GM19025 (cell line): Measurements from ENCODE around the gene KL.

Experiments used
- ATAC-seq: cut with Tn5 transposase; IDR thresholded peaks from one replicate; pipeline ENCODE4 v1.9.1; 2021; ENCODE audit warnings: mild to moderate bottlenecking, low read depth, moderate library complexity; ENCODE audit not compliant: unreplicated experiment

Gene KL

DNA sequence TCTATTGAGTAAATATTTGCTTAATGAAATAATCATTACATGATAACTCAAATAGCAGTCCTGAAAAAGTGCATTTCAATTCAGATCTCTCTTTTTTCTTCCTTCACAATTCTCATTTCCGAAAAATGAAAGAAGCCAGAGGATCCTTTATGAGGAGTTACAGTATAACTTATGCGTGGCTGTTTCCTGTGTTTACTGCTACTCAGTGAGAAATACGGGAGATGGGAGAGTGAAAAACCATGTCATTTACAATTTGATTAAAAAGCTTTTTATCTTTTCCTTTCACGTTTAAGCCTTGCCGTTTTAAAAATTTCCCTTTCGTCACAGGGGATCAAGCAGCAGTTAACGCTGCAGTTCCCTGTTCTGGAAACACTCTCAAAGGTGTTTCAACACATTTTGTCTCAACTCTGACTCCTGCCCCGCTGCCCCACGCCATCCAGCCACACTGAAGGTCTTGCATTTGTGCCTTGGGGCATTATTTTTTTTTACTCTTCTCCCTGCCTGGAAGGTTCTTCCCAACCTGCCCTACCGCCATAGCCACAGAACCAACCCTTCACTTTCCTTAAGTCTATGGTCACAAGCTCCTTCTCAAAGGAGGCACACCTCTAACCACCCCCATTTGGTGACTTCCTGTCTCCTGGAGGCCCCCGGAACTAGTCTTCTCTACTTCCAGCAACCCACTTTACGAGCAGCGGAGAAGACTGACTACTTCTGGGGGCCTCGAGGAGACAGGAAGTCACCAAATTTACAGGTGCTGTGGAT is 17.0 kb downstream of the KL start:
- no peak for ATAC-seq

- no peak for ATAC-seq
Observed at GRCh38 chr13:33033986-33034385, 17.8 kb downstream of the KL start.

GRCh38 chr13:33034882-33035520 is 18.8 kb downstream of the KL start:
- no peak for ATAC-seq

- ATAC-seq: no peak
Observed at GRCh38 chr13:33037673-33038072, 21.4 kb downstream of the KL start.

GRCh38 chr13:33040090-33040489 is 23.9 kb downstream of the KL start:
- no peak for ATAC-seq

GRCh38 chr13:33045851-33046592 is 29.8 kb downstream of the KL start:
- ATAC-seq: no peak

DNA sequence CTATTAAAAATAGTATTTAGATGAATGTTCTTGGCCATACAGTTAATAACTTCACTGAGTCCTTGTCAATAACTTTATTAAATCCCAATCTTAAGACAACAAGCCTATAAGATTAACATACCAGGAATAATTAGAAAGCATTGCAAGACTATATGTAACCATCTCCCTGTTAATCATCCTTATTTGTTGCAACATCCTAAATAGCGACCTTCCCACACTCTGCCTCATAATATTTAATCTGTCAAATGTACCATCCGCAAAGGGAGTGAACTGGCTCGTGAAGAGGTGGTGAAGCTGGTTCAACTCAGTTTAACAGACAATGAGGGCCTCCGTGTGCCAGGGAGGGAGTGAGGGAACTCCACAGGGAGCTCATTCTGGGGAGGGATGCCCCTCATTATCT is 33.9 kb downstream of the KL start:
- ATAC-seq: no peak

DNA sequence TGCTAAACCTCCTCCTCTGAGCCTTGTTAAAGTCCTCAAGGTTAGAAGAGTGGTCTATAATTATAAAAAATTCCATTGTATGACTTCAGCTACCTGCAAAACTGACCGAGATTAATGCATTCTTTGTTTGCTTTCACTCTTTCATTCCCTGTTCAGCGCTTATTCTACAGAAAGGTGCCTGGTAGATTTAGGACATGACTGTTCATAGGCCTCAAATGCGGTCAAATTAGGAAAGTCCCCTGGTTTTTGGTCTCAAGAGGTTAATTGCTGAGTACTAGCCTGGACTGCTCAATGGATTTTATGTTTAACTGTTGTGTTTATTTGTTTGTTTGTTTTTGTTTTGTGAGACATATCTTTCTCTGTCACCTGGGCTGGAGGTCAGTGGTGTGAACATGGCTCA is 35.4 kb downstream of the KL start:
- peak; percentile 82 for ATAC-seq

DNA sequence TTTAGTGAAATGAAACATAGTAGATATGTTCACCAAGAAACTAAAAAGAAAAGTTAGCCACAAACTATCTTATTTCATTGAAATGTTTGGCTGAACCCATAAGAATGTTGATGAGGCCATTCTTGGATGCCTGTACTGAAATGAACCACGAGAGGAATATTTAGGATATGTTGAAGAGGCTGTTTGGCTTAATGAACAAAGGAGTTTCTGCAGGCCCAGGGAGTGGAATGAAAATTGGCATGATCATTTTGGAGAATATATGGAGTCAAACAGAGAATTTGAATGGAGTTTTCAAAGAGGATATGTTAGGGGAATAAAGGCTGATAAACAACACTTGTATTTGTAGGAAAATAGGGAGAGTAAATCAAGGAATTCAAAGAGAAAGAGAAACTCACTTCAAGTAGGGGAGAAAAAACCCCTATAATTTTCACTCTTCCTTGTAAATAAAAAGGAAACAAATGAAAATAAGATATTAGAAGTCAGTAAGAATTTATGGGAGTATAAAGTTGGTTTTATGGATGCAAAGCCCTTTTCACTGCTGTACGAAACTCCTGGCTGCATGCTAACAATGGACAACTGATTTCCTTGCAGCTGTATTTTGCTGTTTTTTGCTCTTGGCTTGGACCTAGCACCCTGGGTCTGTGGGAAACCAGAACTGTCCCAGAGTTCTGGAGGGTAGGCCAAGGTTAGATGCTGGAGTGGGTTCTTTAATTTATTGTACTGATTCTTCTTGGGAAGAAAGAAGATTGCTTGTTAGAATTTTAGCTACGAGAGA is 36.5 kb downstream of the KL start:
- no peak for ATAC-seq

DNA sequence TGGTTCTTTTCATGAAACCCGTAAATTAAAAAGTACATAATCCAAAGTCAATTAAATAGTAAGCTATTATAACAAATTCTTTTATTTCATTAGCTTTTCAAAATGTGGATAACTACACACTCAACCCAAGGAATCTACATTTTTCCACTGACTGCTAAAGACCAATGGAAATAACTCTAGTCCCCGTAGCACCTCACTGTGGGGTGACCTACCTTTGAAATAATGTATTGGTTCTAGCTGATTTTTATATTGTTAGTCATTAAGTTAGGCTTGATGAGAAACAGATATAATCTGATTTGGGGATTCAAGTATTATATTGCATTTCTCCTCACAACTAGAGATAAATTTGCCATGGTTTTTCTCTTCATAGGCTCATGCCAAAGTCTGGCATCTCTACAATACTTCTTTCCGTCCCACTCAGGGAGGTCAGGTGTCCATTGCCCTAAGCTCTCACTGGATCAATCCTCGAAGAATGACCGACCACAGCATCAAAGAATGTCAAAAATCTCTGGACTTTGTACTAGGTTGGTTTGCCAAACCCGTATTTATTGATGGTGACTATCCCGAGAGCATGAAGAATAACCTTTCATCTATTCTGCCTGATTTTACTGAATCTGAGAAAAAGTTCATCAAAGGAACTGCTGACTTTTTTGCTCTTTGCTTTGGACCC is 37.3 kb downstream of the KL start:
- ATAC-seq: no peak

- no peak for ATAC-seq
Observed at GRCh38 chr13:33057019-33057780, 41.0 kb downstream of the KL start.

GRCh38 chr13:33058776-33059327 is 42.6 kb downstream of the KL start:
- no peak for ATAC-seq

DNA sequence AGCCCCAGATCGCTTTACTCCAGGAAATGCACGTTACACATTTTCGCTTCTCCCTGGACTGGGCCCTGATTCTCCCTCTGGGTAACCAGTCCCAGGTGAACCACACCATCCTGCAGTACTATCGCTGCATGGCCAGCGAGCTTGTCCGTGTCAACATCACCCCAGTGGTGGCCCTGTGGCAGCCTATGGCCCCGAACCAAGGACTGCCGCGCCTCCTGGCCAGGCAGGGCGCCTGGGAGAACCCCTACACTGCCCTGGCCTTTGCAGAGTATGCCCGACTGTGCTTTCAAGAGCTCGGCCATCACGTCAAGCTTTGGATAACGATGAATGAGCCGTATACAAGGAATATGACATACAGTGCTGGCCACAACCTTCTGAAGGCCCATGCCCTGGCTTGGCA is 44.6 kb downstream of the KL start:
- ATAC-seq: no peak

DNA sequence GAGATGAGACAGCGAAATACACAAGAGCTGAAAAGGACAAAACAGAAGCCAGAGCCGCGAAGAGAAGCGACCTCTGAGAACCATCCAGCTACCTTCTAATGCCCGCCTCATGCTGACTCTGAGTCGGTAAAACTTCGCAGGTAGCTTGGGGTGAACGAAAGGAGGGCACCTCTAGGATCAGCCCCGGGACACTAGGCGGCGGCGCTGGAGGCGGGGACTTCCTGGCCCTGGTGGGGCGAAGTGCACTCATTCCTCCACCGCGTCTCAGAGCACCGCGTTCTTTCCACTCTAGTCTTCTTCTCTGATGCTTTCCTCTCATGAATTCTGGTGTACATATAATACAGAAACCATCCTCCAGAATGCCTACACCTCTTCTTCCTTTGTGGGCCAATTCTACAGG is 50.1 kb downstream of the KL start:
- ATAC-seq: no peak

DNA sequence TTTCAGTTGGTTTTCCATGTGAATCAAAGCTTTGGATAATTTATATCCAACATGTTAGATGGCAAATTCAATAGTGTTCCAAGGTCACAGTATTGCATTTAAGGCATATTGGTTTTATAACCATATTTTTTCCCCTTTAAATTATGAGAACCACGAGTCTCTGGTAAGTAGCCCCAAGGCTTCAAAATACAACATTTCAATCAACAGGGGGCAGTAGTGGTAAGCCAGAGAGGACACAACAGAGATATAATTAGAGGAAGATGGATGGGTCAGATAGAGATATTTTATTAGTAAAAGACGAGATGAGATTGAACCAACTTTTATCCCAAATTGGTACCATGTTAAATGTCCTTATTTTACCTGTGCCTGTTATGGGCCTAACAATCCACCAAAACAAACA is 53.1 kb downstream of the KL start:
- ATAC-seq: no peak

- no peak for ATAC-seq
Observed at GRCh38 chr13:33070713-33071112, 54.5 kb downstream of the KL start.

DNA sequence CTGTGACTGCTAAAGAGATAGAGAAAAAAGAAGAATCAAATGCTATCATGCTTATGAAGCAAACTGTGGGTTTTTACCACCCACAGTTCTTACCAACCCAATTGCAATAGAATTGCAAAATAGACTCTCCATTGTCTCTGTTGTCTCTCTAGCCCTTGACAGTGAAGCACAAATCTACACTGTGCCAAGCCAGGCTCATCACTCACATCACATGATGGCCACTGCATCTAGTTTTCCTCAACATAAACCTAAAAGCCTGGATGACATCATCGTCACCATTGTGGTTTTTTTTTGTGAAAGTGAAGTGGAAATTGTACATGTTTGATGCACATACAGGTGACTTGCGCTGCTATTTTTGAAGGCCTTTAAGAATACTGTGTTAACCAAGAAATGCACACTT is 56.1 kb downstream of the KL start:
- ATAC-seq: no peak

DNA sequence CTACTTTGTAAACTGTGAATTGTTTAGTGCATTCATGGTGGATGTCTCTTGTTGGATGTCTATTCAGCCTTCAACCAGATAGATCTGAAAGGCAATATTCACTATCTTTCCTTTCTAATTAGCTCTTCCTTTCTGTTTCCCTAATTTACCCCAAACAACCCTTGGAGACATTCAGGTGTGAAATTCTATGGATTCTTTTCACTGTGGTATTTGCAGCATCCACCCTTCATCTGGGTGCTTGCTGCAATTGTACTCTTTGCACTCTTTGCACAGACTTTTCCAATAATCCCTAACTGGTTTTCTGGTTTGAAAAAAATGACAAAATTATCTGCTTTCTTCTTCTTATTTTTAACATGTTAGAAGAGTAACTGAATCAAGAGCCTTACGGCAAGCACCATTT is 56.5 kb downstream of the KL start:
- no peak for ATAC-seq

DNA sequence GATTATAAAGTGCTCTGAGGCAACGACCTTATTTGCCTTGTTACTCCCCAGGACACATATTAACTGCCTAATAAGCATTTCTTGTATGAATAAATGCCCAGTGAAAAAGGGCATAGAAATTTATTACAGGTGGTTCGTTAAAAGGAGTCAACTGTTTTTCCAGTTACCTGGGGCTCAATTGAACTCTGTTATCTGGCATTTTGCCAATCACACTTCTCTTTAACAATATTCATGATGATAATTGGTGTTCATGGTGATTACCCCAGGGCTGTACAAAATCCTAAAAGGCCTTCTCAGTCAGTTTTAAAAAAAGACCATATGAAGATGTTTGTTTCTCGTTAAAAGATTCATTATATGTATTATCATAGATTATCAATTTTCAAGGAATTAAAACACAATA is 57.1 kb downstream of the KL start:
- ATAC-seq: no peak
